Thoracic aorta (tissue), 2 donors: ENCODE measurements around the gene RFTN1. TPM values are rescaled to one million over a fixed set of nuclear protein-coding genes. Genes with fewer than 3 reads are reported as not detected.

Experiments used
- ATAC-seq: fragments of 150-250 bp; one replicate; pipeline ENCODE4 v1.8.0; 2017; ENCODE audit warnings: low read depth; ENCODE audit not compliant: insufficient number of reproducible peaks, low FRiP score
- DNase-seq: peaks from one replicate; pipeline ENCODE4 v3.0.0-alpha.2; 2020; ENCODE audit warnings: low spot score
- H3K27ac ChIP-seq, 2 donors: fragments of 200-600 bp; sonication (generic); 1 replicate in 1 of 2; 2 replicates in 1 of 2; pipeline ENCODE4 v1.5.1; 2016; ENCODE audit warnings: mild to moderate bottlenecking in 2 of 2, moderate library complexity in 2 of 2
- H3K27me3 ChIP-seq: fragments of 200-600 bp; sonication (generic); replicated peaks from 2 replicates; pipeline ENCODE4 v1.6.0; 2016; ENCODE audit warnings: mild to moderate bottlenecking; ENCODE audit not compliant: insufficient read depth
- H3K36me3 ChIP-seq: fragments of 200-600 bp; sonication (generic); one replicate; pipeline ENCODE4 v1.5.1; 2016
- H3K4me1 ChIP-seq, 2 donors: fragments of 200-600 bp; sonication (generic); 1 replicate in 1 of 2; 2 replicates in 1 of 2; pipeline versions ENCODE4 v1.5.1 to v1.6.0; 2016; ENCODE audit warnings: low read depth in 2 of 2, mild to moderate bottlenecking in 1 of 2; ENCODE audit not compliant: control insufficient read depth in 1 of 2
- H3K4me3 ChIP-seq: fragments of 200-600 bp; sonication (generic); 2 replicates; pipeline ENCODE4 v1.5.1; 2016; ENCODE audit warnings: mild to moderate bottlenecking
- H3K9me3 ChIP-seq: fragments of 200-600 bp; sonication (generic); 2 replicates; pipeline ENCODE4 v1.5.1; 2016
- total RNA-seq, 2 donors: library from RNA; depleted of rRNA; stranded (reverse); fragments of >200 nt; gene quantifications; one replicate each; pipeline versions ENCODE4 v1.1.0 to v1.2.3, GENCODE V29; 2016
- TF ChIP-seq, protein P1 (sequence below): fragments of 200-600 bp; sonication (generic); IDR thresholded peaks from one replicate; pipeline ENCODE4 v1.5.1; 2019; ENCODE audit warnings: antibody characterized with exemption

The RFTN1 gene
- total RNA-seq, 2 donors from 2014 or later, result 69.7 to 108 TPM

DNA sequence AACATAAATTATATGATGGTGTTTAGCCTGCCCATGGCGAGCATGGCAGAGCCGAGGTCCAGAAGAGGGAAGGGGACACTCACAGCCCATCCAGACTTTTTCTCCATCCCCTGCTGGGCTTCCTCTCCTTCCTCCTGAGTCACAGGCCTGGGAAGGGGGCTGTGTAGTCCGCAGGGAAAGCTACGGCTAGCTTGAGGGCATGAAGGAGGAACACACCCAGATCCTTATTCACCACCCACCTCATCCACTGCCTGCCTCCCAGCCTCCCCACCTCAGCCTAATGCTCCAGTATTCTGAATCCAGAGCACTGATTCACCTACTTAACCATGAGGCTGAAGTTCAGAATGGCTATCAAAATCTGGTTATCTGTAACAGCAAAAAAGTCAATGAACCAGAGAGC lies 150.7 kb downstream of the RFTN1 start:
- ATAC-seq (no peak), DNase-seq (no peak)
- Histone ChIP-seq H3K27ac (no peak overlapping the region), H3K4me3 (no peak overlapping the region), H3K36me3 (no peaks in the 10 kb centered on the region), H3K4me1 (no peaks in the 10 kb centered on the region), H3K9me3 (no peaks in the 10 kb centered on the region), H3K27me3 (no peaks in the 10 kb centered on the region)
- TF ChIP-seq, protein P1, sequence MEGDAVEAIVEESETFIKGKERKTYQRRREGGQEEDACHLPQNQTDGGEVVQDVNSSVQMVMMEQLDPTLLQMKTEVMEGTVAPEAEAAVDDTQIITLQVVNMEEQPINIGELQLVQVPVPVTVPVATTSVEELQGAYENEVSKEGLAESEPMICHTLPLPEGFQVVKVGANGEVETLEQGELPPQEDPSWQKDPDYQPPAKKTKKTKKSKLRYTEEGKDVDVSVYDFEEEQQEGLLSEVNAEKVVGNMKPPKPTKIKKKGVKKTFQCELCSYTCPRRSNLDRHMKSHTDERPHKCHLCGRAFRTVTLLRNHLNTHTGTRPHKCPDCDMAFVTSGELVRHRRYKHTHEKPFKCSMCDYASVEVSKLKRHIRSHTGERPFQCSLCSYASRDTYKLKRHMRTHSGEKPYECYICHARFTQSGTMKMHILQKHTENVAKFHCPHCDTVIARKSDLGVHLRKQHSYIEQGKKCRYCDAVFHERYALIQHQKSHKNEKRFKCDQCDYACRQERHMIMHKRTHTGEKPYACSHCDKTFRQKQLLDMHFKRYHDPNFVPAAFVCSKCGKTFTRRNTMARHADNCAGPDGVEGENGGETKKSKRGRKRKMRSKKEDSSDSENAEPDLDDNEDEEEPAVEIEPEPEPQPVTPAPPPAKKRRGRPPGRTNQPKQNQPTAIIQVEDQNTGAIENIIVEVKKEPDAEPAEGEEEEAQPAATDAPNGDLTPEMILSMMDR, result no peak

DNA sequence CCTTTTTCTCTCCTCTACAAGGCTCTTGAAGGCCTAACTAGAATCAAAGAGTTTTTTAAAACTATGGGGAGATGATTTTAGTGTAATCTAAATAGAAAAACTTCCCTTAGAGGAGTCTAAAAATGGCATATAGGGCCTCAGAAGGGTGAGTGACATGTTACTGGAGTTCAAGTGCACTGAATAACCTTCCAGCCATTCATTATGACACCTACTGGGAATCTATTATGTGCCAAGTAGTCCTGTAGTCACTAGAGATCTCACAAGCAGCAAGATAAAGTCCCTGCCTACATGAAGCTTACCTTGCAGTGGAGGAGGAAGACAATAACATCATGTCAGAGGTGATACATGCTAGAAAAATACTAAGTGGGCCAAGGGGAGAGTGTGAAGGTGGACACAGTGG lies 152.4 kb downstream of the RFTN1 start:
- ATAC-seq (no peak), DNase-seq (no peak)
- no peaks in the 10 kb centered on the region for H3K36me3 ChIP-seq
- no peaks in the 10 kb centered on the region for H3K27me3 ChIP-seq
- TF ChIP-seq, protein P1, result no peak
- no peak overlapping the region for H3K27ac ChIP-seq
- H3K9me3 ChIP-seq, result no peaks in the 10 kb centered on the region
- H3K4me1 ChIP-seq, result no peaks in the 10 kb centered on the region
- no peak overlapping the region for H3K4me3 ChIP-seq

GRCh38 chr3:16359331-16359730 lies 154.2 kb downstream of the RFTN1 start:
- Histone ChIP-seq H3K9me3 (no peaks in the 10 kb centered on the region), H3K27ac (no peak overlapping the region), H3K4me3 (no peak overlapping the region), H3K27me3 (no peaks in the 10 kb centered on the region), H3K4me1 (no peaks in the 10 kb centered on the region), H3K36me3 (no peaks in the 10 kb centered on the region)
- TF ChIP-seq, protein P1, result no peak
- DNase-seq, result no peak
- no peak for ATAC-seq

DNA sequence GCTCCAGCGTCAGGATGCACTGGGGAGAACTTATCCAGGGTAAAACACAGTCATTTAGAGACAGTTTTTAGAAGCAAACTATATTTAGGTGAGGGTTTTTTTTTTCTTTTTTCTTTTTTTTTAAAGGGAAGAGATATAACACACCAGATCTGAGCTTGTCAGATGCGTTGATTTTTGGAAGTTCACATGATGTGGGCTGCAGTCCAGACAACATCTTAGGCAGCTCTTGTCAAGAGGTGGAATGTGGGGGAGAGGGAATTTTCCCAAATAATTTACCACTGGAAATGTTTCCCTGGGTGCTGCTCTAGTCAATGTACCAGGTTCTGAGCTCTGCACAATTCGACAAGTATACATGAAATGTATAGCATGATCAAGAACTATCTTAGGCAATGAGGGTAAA lies 155.2 kb downstream of the RFTN1 start:
- H3K36me3 ChIP-seq, result peaks cover 4% of the 10 kb centered on the region
- H3K4me3 ChIP-seq, result no peak overlapping the region
- no peaks in the 10 kb centered on the region for H3K4me1 ChIP-seq
- DNase-seq (no peak), ATAC-seq (no peak)
- TF ChIP-seq, protein P1, result no peak
- no peak overlapping the region for H3K27ac ChIP-seq
- H3K9me3 ChIP-seq, result no peaks in the 10 kb centered on the region
- no peaks in the 10 kb centered on the region for H3K27me3 ChIP-seq

DNA sequence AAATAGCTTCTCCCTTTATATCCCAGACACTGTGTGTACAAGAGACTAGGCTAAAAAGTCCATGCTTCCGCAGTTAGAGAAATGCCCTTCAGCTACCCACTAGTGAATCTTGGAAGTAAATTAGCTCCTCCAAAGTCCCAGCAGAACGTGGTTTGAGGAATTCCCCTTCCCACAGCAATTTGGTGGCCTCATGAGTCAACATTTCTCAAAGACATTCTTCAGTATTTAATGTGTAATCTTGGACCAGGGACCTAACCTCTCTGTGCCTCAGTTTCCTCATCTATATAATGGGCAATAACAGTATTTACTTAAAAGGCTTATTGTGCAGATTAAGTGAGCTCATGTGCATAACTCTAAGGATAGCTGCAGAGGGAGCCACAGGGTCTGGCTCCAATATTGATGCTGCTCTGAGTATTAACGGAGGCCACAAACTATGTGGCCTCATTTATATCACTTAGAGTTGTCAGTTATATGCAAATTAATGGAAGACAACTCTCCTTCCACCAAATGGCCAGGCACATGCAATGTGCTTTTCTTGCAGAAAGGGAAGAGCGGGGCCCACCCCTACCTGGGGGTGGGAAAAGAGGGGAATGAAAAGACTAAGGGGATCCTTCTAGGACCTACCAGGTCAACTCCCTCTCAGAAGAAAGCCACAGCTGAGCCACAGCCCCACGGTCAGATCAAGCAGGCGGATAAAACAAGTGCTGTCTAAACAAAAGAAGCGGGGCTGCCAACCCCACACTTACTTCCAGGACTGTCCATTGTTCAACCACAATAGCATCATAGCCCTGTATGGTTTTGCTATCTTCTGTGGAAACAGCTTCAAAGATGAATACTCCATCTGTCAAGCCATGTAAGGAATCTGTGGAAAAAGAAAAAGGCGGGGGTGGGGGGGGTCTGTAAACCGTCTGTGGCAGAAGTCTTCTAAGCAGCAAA lies 156.0 kb downstream of the RFTN1 start:
- ATAC-seq (no peak), DNase-seq (no peak)
- Histone ChIP-seq H3K4me1 (no peaks in the 10 kb centered on the region), H3K9me3 (no peaks in the 10 kb centered on the region), H3K27ac (no peak overlapping the region), H3K27me3 (no peaks in the 10 kb centered on the region), H3K4me3 (no peak overlapping the region), H3K36me3 (peaks cover 4% of the 10 kb centered on the region)
- TF ChIP-seq, protein P1, result no peak
